Endothelial cell of umbilical vein (primary cell): ENCODE data around the gene GLDN. TPM values are rescaled to one million over a fixed set of nuclear protein-coding genes. Genes with fewer than 3 reads are reported as not detected.

Experiments used
- BruUV-seq: library from RNA; stranded (reverse); fragments of 400-500 nt; replicated peaks from 2 replicates; lab custom pipeline; 2021; lab: Mats Ljungman, UMichigan
- CTCF ChIA-PET: fragments of 300-600, 350-600 bp; sonication (Branson Sonifier 250); formaldehyde crosslinking; loops from one replicate; lab custom pipeline; 2021; ENCODE audit warnings: antibody characterized with exemption, inconsistent platforms; lab: Charles Lee
- POLR2A ChIA-PET: fragments of 300-600, 350-600 bp; sonication (Branson Sonifier 250); formaldehyde crosslinking; loops from one replicate; lab custom pipeline; 2021; ENCODE audit warnings: antibody characterized with exemption, inconsistent platforms; lab: Charles Lee
- DNase-seq: peaks from one replicate; pipeline ENCODE4 v3.0.0-alpha.2; 2011; ENCODE audit warnings: low read depth, low spot score
- FAIRE-seq: peaks from 2 replicates; lab custom pipeline; 2011; peaks lifted over from hg19 to GRCh38; lab: Jason Lieb, UNC
- H2AFZ ChIP-seq: 2 replicates; pipeline ENCODE4 v1.6.0; 2012; ENCODE audit warnings: low read depth, low read length, control low read depth, inconsistent platforms
- H3K27ac ChIP-seq: 2 replicates; pipeline ENCODE4 v1.5.1; 2011; ENCODE audit warnings: low read depth, mild to moderate bottlenecking, control low read depth, low read length, moderate library complexity; ENCODE audit not compliant: insufficient read depth
- H3K27me3 ChIP-seq, 2 experiments: 2 replicates each; pipeline versions ENCODE4 v1.6.0 to v1.6.1; 2011; ENCODE audit warnings: low read length in 2 of 2, mixed read lengths in 1 of 2; ENCODE audit not compliant: control insufficient read depth in 2 of 2, insufficient read depth in 2 of 2
- H3K36me3 ChIP-seq, 2 experiments: 2 replicates in 1 of 2; 3 replicates in 1 of 2; pipeline ENCODE4 v1.5.1; 2011; ENCODE audit warnings: low read length in 2 of 2, mild to moderate bottlenecking in 1 of 2, moderate library complexity in 1 of 2; ENCODE audit not compliant: control insufficient read depth in 2 of 2, insufficient read depth in 2 of 2; ENCODE audit errors: extremely low read depth in 1 of 2
- H3K4me1 ChIP-seq: 3 replicates; pipeline ENCODE4 v1.5.1; 2011; ENCODE audit warnings: mild to moderate bottlenecking, low read length; ENCODE audit not compliant: control insufficient read depth, insufficient read depth; ENCODE audit errors: extremely low read depth
- H3K4me2 ChIP-seq: 2 replicates; pipeline ENCODE4 v1.6.1; 2011; ENCODE audit warnings: low read length, control low read depth, mixed read lengths; ENCODE audit not compliant: insufficient read depth
- H3K4me3 ChIP-seq, 3 experiments: fragments of 200-600 bp in 1 of 3; sonication (generic), shearing (Covaris generic) in 1 of 3; replicated peaks in 1 of 3; 2 replicates each; pipeline ENCODE4 v1.5.1; 2011 to 2016; ENCODE audit warnings: control low read depth in 3 of 3, low read length in 3 of 3, mild to moderate bottlenecking in 2 of 3, inconsistent platforms in 1 of 3, low read depth in 1 of 3, moderate library complexity in 1 of 3; ENCODE audit not compliant: insufficient read depth in 1 of 3
- H3K79me2 ChIP-seq: 2 replicates; pipeline ENCODE4 v1.6.0; 2012; ENCODE audit warnings: low read length, inconsistent platforms; ENCODE audit not compliant: control insufficient read depth, insufficient read depth
- H3K9ac ChIP-seq: replicated peaks from 2 replicates; pipeline ENCODE3; 2011; ENCODE audit warnings: low read length, control low read depth; ENCODE audit not compliant: insufficient read depth; ENCODE audit errors: extremely low read depth
- H3K9me1 ChIP-seq: replicated peaks from 3 replicates; pipeline ENCODE4 v1.6.0; 2011; ENCODE audit warnings: mild to moderate bottlenecking, low read length; ENCODE audit not compliant: control insufficient read depth, insufficient read depth; ENCODE audit errors: extremely low read depth
- H3K9me3 ChIP-seq: replicated peaks from 2 replicates; pipeline ENCODE4 v1.5.1; 2012; ENCODE audit warnings: low read length, inconsistent platforms; ENCODE audit not compliant: control insufficient read depth, insufficient read depth
- H4K20me1 ChIP-seq: replicated peaks from 2 replicates; pipeline ENCODE3; 2011; ENCODE audit warnings: mild to moderate bottlenecking, low read length; ENCODE audit not compliant: control insufficient read depth, insufficient read depth; ENCODE audit errors: extremely low read depth
- CTCF ChIP-seq, 2 donors: IDR thresholded peaks; 1 replicate in 1 of 2; 2 replicates in 1 of 2; pipeline ENCODE4 v1.5.1; 2011; ENCODE audit warnings: low read length in 2 of 2, mild to moderate bottlenecking in 2 of 2, moderate library complexity in 2 of 2, control low read depth in 1 of 2, inconsistent platforms in 1 of 2, low read depth in 1 of 2; ENCODE audit not compliant: insufficient read depth in 1 of 2; ENCODE audit errors: extremely low read depth in 1 of 2
- EZH2 ChIP-seq: IDR thresholded peaks from 2 replicates; pipeline ENCODE4 v1.6.1; 2012; ENCODE audit warnings: borderline replicate concordance, low read depth, mild to moderate bottlenecking, moderate library complexity, low read length, inconsistent platforms; ENCODE audit not compliant: severe bottlenecking
- FOS ChIP-seq: IDR thresholded peaks from 2 replicates; pipeline ENCODE4 v1.6.1; 2011; ENCODE audit warnings: mild to moderate bottlenecking, low read length, moderate library complexity, borderline replicate concordance; ENCODE audit not compliant: insufficient read depth
- GATA2 ChIP-seq: IDR thresholded peaks from 2 replicates; pipeline ENCODE4 v1.7.0; 2011; ENCODE audit warnings: low read depth, mild to moderate bottlenecking, moderate library complexity, mixed read lengths, low read length; ENCODE audit not compliant: insufficient read length, insufficient read depth
- JUN ChIP-seq: IDR thresholded peaks from 2 replicates; pipeline ENCODE4 v1.6.1; 2011; ENCODE audit warnings: borderline replicate concordance, low read depth; ENCODE audit not compliant: insufficient read length, insufficient read depth
- MAX ChIP-seq: IDR thresholded peaks from 2 replicates; pipeline ENCODE4 v1.6.1; 2011; ENCODE audit not compliant: insufficient read depth, insufficient read length
- POLR2AphosphoS5 ChIP-seq: IDR thresholded peaks from 2 replicates; pipeline ENCODE4 v1.6.1; 2012; ENCODE audit warnings: low read depth, mild to moderate bottlenecking, control low read depth, low read length, moderate library complexity; ENCODE audit not compliant: insufficient read depth
- dilution Hi-C: fragments of 300-500 bp; cut with MboI; formaldehyde crosslinking; loops from one replicate; pipeline ENCODE4 v1.15.0; 2019; ENCODE audit warnings: low sequenced_read_pairs; ENCODE audit not compliant: extremely low pct_ligation_motif_present
- intact Hi-C: fragments of 100-400 bp; cut with micrococcal nuclease; formaldehyde crosslinking; loops from one replicate; pipeline ENCODE4 v1.10.0; 2022
- polyA plus RNA-seq, 4 experiments: library from polyadenylated mRNA; depleted of rRNA in 3 of 4; stranded (reverse) in 3 of 4; unstranded in 1 of 4; fragments of >200 nt; gene quantifications; 2 replicates each; pipeline versions ENCODE4 v1.2.1 to v1.2.3, GENCODE V29; 2011 to 2012; ENCODE audit warnings: missing spikeins in 1 of 4
- total RNA-seq: library from RNA; stranded (reverse); gene quantifications from 2 replicates; pipeline ENCODE4 v1.2.3, GENCODE V29; 2021

The GLDN gene
- total and polyA plus RNA-seq, 2 donors (not counting 3 experiments of a cell fraction or from before 2014, with no cell fraction given): not detected

- H3K79me2 ChIP-seq: no peaks in the 10 kb centered on the region
- no peaks in the 10 kb centered on the region for H4K20me1 ChIP-seq
- no peak overlapping the region for H3K27ac ChIP-seq
- no peaks in the 10 kb centered on the region for H3K9me3 ChIP-seq
- TF ChIP-seq MAX (no peak), POLR2AphosphoS5 (no peak), FOS (no peak), CTCF (IDR thresholded peaks at IDR 0.05; ENCODE audit: extremely low read depth in 1 of 2, insufficient read depth in 1 of 2, low read depth in 1 of 2, low read length in 2 of 2) (no peak), GATA2 (no peak), EZH2 (no peak), JUN (no peak)
- DNase-seq: no peak
- no peak overlapping the region for H2AFZ ChIP-seq
- intact Hi-C loops (no loop called here), dilution Hi-C loops (no loop called here)
- no peak overlapping the region for H3K4me3 ChIP-seq
- ChIA-PET POLR2A (no interaction called here), CTCF (interaction anchor here (1.3 to 2.7 kb wide), 6 partner anchors 10 to 149 kb away, joined by 3 to 11 read pairs (median 6); no protein-coding TSS in a partner anchor)
- H3K9me1 ChIP-seq: no peaks in the 10 kb centered on the region
- no peak overlapping the region for H3K4me2 ChIP-seq
- peaks cover 85 to 91% of the 10 kb centered on the region in 2 experiments for H3K27me3 ChIP-seq
- no peaks in the 10 kb centered on the region for H3K36me3 ChIP-seq
- H3K9ac ChIP-seq: no peak overlapping the region
- FAIRE-seq: no peak
- H3K4me1 ChIP-seq: no peaks in the 10 kb centered on the region
- BruUV-seq: no TSS peak
These were observed 29.0 kb upstream of the GLDN start for GRCh38 chr15:51312166-51313073.
